Testis (tissue), 3 donors: ENCODE results near the gene GNPDA1. TPM values are rescaled to one million over a fixed set of nuclear protein-coding genes. Genes with fewer than 3 reads are reported as not detected.

Source experiments
- DNase-seq: peaks from one replicate; pipeline ENCODE4 v3.0.0-alpha.2; 2019
- H3K27ac ChIP-seq, 2 donors: fragments of 200-600 bp; sonication (generic); one replicate each; pipeline ENCODE4 v1.5.1; 2019
- H3K27me3 ChIP-seq: fragments of 200-600 bp; sonication (generic); one replicate; pipeline ENCODE4 v1.5.1; 2019
- H3K36me3 ChIP-seq: fragments of 200-600 bp; sonication (generic); one replicate; pipeline ENCODE4 v1.5.1; 2017; ENCODE audit warnings: low read depth; ENCODE audit errors: missing control alignments
- H3K4me1 ChIP-seq: fragments of 200-600 bp; sonication (generic); one replicate; pipeline ENCODE4 v1.5.1; 2019
- H3K4me3 ChIP-seq, 2 donors: fragments of 200-600 bp; sonication (generic); one replicate each; pipeline ENCODE4 v1.5.1; 2017 to 2019
- H3K9me3 ChIP-seq: fragments of 200-600 bp; sonication (generic); one replicate; pipeline ENCODE4 v1.5.1; 2017
- POLR2A ChIP-seq: fragments of 450-650 bp; IDR thresholded peaks from one replicate; pipeline ENCODE4 v1.6.1; 2017; ENCODE audit warnings: antibody characterized with exemption, mild to moderate bottlenecking, moderate library complexity
- WGBS, 2 donors: methylation state at CpG; one replicate each; pipeline ENCODE4 v1.1.5; 2018; 5-methylcytosine and 5-hydroxymethylcytosine counted together
- intact Hi-C: fragments of 100-400 bp; cut with DNase I; formaldehyde crosslinking; loops from one replicate; pipeline ENCODE4 v1.15.1; 2023; ENCODE audit warnings: low total_unique reads
- polyA plus RNA-seq: library from polyadenylated mRNA; stranded (reverse); fragments of 350-450 nt; fragmentation: Illumina TruSeq; extraction: RNeasy Lipid Tissue Mini Kit (QIAGEN cat#74804); gene quantifications from one replicate; pipeline ENCODE4 v1.2.3, GENCODE V29; 2014; ENCODE audit warnings: low read depth, low replicate concordance; ENCODE audit not compliant: insufficient read depth
- total RNA-seq, 2 donors: library from RNA; depleted of rRNA; stranded (reverse); fragments of >200 nt; gene quantifications; one replicate each; pipeline ENCODE4 v1.2.3, GENCODE V29; 2016
- TF ChIP-seq, protein P1 (sequence below), 3 experiments: fragments of 450-650 bp in 2 of 3; fragments of 200-600 bp in 1 of 3; sonication (generic) in 1 of 3; IDR thresholded peaks; one replicate each; pipeline ENCODE4 v1.5.1; 2016 to 2019; ENCODE audit warnings: antibody characterized with exemption in 3 of 3, mild to moderate bottlenecking in 2 of 3, moderate library complexity in 1 of 3

Gene GNPDA1
- total and polyA plus RNA-seq, 3 donors from 2014 or later = 32.9 to 53.4 (median 49.4) TPM

DNA sequence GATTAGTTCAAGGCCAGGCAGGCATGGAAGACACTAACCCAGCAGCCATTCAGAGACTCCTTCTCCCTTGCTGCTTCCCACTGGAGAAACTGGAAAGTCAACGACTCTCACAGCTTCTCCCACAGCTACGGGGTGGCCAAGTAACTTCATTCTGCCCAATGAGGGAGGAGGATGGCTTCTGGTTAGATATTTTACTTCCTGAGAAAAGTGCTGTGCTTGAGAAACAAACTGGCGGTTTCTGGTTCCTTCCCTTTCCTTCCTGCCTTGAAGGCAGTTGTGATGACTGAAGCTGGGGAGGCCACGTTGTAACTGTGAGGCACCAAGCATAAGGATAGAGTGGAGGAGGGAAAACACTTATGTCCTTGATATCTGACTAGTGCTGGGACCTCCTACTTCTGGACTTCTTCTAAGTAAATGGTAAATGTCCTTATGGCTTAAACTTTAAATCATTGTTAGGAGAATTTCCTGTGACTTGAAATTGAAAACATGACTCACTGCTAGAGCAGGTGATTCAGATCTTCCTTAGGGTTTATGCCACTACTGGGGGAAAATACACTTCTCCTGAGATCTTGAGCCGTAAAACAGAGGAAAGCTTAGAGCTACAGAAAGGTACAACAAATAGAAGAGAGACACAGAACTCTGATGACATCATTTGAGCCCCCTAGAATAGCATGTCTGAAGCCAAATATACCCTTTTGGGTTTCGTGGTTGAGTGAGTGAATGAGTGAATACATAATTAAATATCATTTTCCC, 3.1 kb upstream of the GNPDA1 start:
- no peaks in the 10 kb centered on the region for H3K9me3 ChIP-seq
- H3K27ac ChIP-seq = peak overlapping the region in 1 of 2 donors; percentile 50
- no peaks in the 10 kb centered on the region for H3K27me3 ChIP-seq
- no peaks in the 10 kb centered on the region for H3K36me3 ChIP-seq
- H3K4me1 ChIP-seq = peaks cover 19% of the 10 kb centered on the region
- 73 to 76% methylated on average over 6 of the region's 6 CpGs for WGBS, 2 donors
- no peak for DNase-seq
- no peak for TF ChIP-seq POLR2A
- H3K4me3 ChIP-seq = no peak overlapping the region
- intact Hi-C loops = loop anchor here (10.0 kb wide), 1 partner anchor 99 kb away; no protein-coding TSS in a partner anchor

DNA sequence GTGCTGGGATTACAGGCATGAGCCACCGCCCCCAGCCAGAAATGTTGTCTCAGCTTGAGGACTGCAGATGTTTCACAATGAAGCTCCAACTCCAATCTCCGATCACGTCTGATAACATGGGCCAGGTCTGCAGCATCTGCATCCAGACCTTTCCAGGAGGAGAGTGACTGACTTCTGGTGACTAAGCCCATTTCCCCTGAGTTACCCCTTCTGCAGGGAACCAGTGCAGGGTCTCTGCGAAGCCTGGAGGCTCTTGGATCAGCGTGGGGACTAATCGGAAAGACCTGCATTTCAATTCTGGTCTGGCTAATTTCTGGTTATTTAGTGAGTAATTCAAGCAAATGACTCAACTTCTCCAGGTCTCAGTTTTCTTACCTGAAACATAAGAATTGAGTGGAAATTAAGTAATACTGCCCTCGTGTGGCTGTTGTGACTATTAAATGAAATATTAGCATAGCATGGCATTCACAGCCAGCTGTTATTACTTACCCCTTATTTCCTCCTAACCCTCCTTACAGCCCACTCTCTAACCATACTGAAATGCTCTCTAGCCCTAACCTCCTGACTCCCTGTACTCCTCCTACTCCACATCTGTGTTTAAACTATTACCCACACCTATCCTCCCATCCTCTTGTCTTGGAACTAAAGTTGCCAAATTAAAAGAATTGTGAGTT, 2.2 kb upstream of the GNPDA1 start:
- no peak for DNase-seq
- Histone ChIP-seq H3K4me3 (no peak overlapping the region), H3K36me3 (no peaks in the 10 kb centered on the region), H3K27me3 (no peaks in the 10 kb centered on the region), H3K9me3 (no peaks in the 10 kb centered on the region), H3K27ac (peak overlapping the region in 1 of 2 donors; percentile 50), H3K4me1 (peaks cover 19% of the 10 kb centered on the region)
- intact Hi-C loops = loop anchor here (10.0 kb wide), 1 partner anchor 100 kb away; no protein-coding TSS in a partner anchor
- TF ChIP-seq POLR2A = no peak
- TF ChIP-seq, protein P1, sequence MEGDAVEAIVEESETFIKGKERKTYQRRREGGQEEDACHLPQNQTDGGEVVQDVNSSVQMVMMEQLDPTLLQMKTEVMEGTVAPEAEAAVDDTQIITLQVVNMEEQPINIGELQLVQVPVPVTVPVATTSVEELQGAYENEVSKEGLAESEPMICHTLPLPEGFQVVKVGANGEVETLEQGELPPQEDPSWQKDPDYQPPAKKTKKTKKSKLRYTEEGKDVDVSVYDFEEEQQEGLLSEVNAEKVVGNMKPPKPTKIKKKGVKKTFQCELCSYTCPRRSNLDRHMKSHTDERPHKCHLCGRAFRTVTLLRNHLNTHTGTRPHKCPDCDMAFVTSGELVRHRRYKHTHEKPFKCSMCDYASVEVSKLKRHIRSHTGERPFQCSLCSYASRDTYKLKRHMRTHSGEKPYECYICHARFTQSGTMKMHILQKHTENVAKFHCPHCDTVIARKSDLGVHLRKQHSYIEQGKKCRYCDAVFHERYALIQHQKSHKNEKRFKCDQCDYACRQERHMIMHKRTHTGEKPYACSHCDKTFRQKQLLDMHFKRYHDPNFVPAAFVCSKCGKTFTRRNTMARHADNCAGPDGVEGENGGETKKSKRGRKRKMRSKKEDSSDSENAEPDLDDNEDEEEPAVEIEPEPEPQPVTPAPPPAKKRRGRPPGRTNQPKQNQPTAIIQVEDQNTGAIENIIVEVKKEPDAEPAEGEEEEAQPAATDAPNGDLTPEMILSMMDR (IDR thresholded peaks at IDR 0.05) = peak; percentile 35 to 49 (median 44)
- WGBS, 2 donors = 70 to 72% methylated on average over 6 to 7 of the region's 7 CpGs

DNA sequence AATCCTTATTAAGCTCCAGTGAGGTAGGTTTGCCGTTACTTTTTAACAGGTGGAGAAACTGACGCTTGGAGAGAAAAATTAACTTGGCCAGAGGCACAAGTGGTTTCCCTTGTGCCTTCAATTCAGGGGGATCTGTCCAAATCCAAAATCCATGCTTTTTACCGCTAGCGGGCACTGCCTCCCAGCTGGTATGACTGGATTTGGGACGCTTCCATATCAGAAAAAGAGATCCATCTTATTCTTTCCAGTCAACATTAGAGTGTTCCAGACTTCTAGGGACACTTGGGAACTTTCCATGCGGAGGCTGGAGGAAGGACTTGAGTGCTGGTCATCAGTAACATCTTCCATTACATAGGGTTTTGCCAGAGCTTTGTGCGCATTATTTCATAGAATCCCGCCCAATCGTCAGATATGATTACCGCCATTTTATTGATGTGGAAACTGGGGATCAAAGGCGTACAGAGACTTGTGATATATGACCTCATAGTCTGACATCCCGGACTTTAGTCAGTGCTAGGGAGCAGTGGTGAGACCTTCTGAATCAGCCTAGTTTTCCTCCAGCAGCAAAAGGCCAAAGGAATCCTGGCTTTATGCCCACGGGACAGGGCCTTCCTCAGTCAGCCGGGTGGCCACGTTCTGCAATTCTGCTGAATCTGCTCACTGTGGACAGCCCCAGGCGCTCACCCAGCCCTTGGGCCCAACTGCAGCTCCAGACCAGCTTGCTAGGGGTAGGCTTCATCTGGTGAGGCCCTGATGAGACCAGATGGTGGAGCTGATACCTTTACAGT, 1.1 kb upstream of the GNPDA1 start:
- Histone ChIP-seq H3K27me3 (no peaks in the 10 kb centered on the region), H3K36me3 (no peaks in the 10 kb centered on the region), H3K4me3 (no peak overlapping the region), H3K27ac (peak overlapping the region; percentile 93 to 96), H3K9me3 (no peaks in the 10 kb centered on the region), H3K4me1 (peaks cover 19% of the 10 kb centered on the region)
- intact Hi-C loops = loop anchor here (10.0 kb wide), 1 partner anchor 101 kb away; no protein-coding TSS in a partner anchor
- DNase-seq = peak; percentile 67
- TF ChIP-seq POLR2A = no peak
- TF ChIP-seq, protein P1 (IDR thresholded peaks at IDR 0.05) = no peak
- WGBS, 2 donors = 60 to 65% methylated on average over 16 of the region's 16 CpGs

DNA sequence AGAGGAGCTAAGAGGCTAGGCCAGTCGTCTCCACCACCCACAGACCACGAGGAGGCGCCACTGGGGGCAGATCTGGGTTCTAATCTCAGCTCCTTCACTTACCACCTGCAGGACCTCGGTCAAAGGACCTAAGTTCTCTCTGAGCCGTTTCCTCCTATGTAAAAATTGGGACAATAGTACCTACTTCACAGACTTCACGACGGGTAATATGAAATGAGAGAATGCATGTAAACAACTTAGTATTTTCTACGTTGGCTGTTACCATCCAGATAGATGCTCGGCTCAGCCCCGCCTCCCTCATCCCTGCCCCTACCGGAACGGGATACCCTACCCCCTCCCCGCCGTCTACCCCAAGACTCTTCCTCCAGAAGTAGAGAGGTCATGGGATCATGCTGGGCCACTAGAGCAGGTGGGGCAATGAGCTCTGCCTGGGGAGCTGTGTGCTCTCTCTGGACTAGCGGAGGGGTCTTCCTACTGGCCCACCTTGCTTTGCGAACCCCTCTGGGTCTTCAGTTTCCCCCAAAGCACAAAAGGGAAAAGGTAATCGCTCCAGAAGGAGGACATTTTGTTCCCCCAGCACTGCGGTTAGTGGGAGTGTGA, 541 bp downstream of the GNPDA1 start:
- H3K27ac ChIP-seq = peak overlapping the region; percentile 90 to 96
- intact Hi-C loops = loop anchor here (10.0 kb wide), 1 partner anchor 103 kb away; no protein-coding TSS in a partner anchor
- peak; percentile 87 for DNase-seq
- H3K27me3 ChIP-seq = no peaks in the 10 kb centered on the region
- 9 to 11% methylated on average over 18 of the region's 18 CpGs for WGBS, 2 donors
- H3K36me3 ChIP-seq = no peaks in the 10 kb centered on the region
- TF ChIP-seq, protein P1 (IDR thresholded peaks at IDR 0.05) = peak; percentile 23 to 41 (median 37)
- TF ChIP-seq POLR2A = no peak
- no peaks in the 10 kb centered on the region for H3K9me3 ChIP-seq
- H3K4me1 ChIP-seq = peaks cover 19% of the 10 kb centered on the region
- peak overlapping the region; percentile 66 to 77 for H3K4me3 ChIP-seq
